GM12874 (cell line): Measurements from ENCODE around the gene RAB11B.

Experiments used
- TF ChIP-seq, protein P1 (sequence below): IDR thresholded peaks from 2 replicates; pipeline ENCODE4 v1.5.1; 2011; ENCODE audit warnings: low read depth, mild to moderate bottlenecking, control low read depth, low read length, moderate library complexity; ENCODE audit not compliant: insufficient read depth

RAB11B gene

DNA sequence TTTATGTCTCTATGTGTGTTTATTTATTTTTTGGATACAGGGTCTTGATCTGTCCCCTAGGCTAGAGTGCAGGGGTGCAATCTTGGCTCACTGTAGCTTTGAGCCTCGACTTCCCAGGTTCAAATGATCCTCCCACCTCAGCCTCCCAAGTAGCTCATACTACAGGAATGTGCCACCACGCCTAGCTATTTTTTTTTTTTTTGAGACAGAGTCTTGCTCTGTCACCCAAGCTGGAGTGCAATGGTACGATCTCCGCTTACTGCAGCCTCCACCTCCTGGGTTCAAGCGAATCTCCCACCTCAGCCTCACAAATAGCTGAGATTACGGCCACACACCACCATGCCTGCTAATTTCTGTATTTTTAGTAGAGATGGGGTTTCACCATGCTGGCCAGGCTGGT, 31.2 kb upstream of the RAB11B start:
- TF ChIP-seq, protein P1, sequence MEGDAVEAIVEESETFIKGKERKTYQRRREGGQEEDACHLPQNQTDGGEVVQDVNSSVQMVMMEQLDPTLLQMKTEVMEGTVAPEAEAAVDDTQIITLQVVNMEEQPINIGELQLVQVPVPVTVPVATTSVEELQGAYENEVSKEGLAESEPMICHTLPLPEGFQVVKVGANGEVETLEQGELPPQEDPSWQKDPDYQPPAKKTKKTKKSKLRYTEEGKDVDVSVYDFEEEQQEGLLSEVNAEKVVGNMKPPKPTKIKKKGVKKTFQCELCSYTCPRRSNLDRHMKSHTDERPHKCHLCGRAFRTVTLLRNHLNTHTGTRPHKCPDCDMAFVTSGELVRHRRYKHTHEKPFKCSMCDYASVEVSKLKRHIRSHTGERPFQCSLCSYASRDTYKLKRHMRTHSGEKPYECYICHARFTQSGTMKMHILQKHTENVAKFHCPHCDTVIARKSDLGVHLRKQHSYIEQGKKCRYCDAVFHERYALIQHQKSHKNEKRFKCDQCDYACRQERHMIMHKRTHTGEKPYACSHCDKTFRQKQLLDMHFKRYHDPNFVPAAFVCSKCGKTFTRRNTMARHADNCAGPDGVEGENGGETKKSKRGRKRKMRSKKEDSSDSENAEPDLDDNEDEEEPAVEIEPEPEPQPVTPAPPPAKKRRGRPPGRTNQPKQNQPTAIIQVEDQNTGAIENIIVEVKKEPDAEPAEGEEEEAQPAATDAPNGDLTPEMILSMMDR = no peak

- TF ChIP-seq, protein P1 = no peak
These were observed 30.0 kb upstream of the RAB11B start for GRCh38 chr19:8360196-8360595.

DNA sequence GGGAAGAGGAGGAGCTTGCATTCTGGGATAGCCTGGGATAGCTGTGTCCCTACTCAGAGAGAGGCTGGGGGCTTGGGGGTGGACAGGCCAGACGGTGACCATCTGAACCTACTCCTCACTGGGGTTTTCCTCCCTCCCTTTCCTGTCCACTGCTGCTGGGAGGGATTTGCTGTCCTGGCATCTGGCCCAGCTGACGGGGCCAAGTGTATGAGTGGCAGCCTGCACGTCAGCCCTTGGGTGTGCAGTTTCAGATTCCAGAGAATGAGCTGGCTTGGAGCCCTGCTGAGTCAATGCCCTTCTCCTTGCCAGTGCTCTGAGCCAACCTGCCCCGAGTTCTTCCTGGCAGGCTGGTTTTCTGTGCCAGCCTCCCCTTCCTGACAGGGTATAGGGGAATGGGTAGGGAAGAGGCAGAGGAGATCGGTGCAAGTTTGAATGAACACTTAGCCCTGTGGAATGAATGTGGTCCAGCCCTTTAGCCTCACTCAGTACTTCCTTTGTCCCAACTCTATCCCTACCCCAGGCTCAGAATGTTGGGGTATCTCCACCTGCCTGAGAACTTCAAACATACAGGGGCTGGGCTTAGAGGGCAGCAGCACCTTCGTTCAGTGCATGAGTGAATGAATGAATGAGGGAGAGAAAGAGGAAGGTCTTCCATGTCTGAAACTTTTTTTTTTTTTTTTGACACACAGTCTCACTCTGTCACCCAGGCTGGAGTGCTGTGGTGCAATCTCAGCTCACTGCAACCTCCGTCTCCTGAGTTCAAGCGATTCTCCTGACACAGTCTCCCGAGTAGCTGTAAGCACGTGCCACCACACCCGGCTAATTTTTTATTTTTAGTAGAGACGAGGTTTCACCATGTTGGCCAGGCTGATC, 28.0 kb upstream of the RAB11B start:
- TF ChIP-seq, protein P1 = no peak

- TF ChIP-seq, protein P1 = no peak
These were observed 26.1 kb upstream of the RAB11B start, which contains the start of gene ANGPTL4 for GRCh38 chr19:8363803-8364771. ANGPTL4 (plus strand) TSS chr19:8364155; CDS start chr19:8364322, 167 bp downstream.

DNA sequence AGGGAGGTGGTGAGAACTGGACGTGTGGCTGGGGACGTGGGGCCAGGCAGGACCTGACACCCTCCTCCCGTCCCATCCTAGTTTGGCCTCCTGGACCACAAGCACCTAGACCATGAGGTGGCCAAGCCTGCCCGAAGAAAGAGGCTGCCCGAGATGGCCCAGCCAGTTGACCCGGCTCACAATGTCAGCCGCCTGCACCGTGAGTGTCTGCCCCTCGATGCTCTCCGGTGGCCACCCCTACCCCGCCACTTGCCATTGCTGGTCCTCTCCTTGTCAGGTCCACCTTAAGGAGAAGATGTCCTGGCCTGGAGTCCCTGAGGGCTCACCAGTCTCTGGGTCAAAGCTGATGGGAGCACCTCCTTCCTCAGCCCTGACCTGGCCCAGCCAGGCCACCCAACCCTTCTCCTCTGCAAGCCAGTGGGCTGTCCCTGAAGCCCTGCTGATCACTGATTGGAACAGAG, 24.0 kb upstream of the RAB11B start:
- TF ChIP-seq, protein P1 = no peak

DNA sequence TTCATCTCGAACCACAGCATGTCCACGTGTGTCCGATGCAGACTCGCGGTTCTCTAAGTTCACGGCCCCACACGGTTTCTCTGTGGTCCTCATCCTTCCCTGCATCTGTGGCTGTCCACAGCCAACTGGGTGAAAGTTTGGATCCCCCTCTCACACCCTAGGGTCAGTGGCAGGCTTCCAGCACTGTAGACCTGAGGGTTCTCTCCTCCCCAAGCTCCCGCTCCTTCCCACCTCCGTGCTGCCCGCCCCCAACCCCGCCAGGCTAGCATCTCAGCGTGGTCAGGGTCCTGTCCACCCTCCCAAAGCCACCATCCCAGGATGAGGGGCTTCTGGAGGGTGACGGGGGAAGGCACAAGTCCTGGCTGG, 23.2 kb upstream of the RAB11B start:
- TF ChIP-seq, protein P1 = no peak
